ENCODE measurements around the gene PRKAG2.
"Not testable (repeated sequence)": the region's sequence is repeated elsewhere in the genome, so short reads cannot be mapped to it uniquely, and the experiment has no call there.

PRKAG2 gene

DNA sequence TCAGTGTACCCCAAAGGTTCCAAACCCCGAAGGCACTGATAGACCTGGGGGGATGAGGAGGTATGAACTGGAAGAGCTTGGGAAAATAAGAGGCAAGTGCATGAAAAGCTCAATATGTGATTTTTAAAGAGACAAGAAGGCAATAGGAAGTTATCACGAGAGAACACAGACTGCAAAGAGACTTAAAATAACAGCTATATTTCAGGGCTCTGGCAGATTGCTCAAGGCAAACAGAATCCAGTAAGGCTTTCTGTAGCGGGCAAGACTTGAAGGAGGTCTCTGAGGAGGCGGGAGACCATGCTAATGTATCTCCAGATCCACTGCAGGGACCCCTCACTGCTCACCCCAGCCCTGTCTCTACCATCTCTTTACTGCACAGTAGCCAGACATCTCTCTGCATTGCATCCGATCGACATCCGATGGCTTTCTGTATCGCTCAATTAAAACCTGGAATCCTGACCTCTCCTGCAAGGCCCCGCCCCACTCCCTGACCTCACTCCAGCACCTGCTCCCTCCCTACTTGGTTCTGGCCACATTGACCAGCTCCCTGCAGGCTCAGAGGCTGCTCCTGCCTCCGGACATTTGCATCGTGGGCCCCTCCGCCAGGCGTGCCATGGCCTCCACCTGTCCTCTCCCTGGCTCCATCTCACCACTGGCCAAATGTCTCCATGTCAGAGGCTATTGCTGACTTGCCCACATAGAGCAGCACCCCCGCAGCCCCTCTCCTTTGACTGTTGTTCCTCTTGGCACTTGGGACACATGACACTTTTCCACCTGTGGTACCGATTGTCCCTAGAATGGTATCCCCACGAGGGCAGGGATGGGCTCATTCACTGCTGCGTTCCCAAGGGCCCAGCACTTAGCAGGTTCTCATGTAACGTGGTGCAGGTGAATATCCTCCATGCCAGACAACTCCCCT, 118.0 kb downstream of the PRKAG2 start:
- DNase-seq, result no peak
- Mint-ChIP-seq H3K27ac (no peak overlapping the region), H3K9me3 (no peaks in the 10 kb centered on the region), H3K4me3 (no peak overlapping the region), H3K36me3 (peaks cover 6 to 9% of the 10 kb centered on the region in 2 donors), H3K27me3 (no peaks in the 10 kb centered on the region), H3K4me1 (peaks cover 21 to 26% of the 10 kb centered on the region in 2 donors)
- peak in 1 of 2 donors; percentile 6 for ATAC-seq (replicated peaks)

DNA sequence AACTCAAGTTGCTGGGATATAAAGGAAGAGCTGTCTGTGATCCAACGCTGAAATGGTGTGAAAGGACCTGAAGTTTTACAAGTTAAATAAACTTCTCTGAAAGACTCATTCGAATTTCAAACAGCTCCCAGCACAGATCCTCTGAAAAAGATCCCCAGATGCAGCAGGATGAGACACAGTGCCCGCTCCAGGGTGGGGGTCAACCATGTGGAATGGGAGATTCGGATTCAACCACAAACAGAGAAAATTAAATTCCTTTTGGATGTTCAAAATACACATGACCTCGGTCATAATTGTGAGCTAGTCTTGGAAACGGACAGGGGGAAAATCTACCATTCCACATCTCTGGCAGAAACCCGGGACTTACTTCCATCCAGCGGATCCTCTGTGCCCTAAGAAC, 119.6 kb downstream of the PRKAG2 start:
- Mint-ChIP-seq H3K4me1 (peaks cover 21 to 26% of the 10 kb centered on the region in 2 donors), H3K9me3 (no peaks in the 10 kb centered on the region), H3K36me3 (peaks cover 7 to 10% of the 10 kb centered on the region in 2 donors), H3K4me3 (no peak overlapping the region), H3K27ac (no peak overlapping the region), H3K27me3 (no peaks in the 10 kb centered on the region)
- ATAC-seq (replicated peaks), result no peak
- DNase-seq, result no peak

DNA sequence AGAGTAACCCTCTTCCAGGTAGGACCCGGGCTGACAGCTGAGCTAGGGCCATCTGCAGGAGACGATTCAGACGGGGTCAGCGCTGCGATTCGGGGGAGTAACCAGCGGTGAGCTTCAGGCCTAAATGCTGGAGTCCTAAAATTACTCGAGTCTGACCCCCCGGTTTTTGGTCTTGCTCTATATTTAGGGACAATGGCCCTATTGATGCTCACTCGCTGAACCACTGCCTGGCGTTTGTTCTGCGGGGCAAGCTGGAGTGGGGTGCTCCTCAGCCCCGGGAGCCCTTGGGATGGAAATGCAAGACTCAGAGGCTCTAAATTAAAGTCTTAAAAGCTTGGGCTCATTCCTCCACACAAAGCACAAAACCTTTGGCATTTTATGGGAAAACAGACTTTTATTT, 120.0 kb downstream of the PRKAG2 start:
- DNase-seq (no peak), ATAC-seq (replicated peaks) (no peak)
- Mint-ChIP-seq H3K27me3 (no peaks in the 10 kb centered on the region), H3K9me3 (peaks cover 3 to 4% of the 10 kb centered on the region in 2 donors), H3K36me3 (peaks cover 10 to 12% of the 10 kb centered on the region in 2 donors), H3K27ac (no peak overlapping the region), H3K4me3 (no peak overlapping the region), H3K4me1 (peaks cover 21 to 26% of the 10 kb centered on the region in 2 donors)

DNA sequence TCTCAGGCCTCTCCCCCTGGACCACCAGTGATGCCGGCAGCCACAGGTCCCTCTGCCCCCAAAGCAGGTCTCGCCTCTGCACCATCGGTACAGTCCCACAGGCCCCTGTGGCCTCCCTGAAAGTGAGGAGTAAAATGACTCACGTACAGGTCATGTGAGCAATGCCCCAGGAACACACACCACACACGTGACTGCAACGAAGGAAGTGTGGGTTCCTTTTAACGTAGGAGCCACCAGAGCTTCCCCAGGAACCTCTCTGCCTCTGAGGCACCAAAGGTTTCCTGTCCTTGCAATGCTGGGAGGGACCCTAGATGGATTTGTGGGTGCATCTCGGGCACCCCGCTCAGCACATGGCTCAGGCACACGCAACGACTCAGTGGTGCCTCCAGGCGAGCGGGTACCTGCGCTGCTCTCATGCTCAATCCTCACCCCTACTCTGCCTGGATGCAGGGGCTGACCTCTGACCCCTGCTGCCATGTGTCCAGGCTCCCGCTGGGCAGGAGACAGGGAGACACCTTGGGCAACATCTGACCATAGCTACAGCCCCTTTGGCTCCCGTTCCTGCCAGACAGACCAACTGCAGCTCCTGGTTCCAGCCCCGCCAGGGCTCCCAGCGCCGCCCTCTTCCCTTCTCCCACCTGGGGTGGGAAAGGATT, 120.7 kb downstream of the PRKAG2 start:
- H3K9me3 Mint-ChIP-seq, result peaks cover 5 to 6% of the 10 kb centered on the region in 2 donors
- peaks cover 17 to 21% of the 10 kb centered on the region in 2 donors for H3K4me1 Mint-ChIP-seq
- H3K36me3 Mint-ChIP-seq, result peaks cover 10 to 15% of the 10 kb centered on the region in 2 donors
- peak overlapping the region; percentile 84 for H3K27ac Mint-ChIP-seq
- H3K27me3 Mint-ChIP-seq, result no peaks in the 10 kb centered on the region
- ATAC-seq (replicated peaks) (peak; percentile 85 to 88), DNase-seq (peak; percentile 33)
- no peak overlapping the region for H3K4me3 Mint-ChIP-seq

DNA sequence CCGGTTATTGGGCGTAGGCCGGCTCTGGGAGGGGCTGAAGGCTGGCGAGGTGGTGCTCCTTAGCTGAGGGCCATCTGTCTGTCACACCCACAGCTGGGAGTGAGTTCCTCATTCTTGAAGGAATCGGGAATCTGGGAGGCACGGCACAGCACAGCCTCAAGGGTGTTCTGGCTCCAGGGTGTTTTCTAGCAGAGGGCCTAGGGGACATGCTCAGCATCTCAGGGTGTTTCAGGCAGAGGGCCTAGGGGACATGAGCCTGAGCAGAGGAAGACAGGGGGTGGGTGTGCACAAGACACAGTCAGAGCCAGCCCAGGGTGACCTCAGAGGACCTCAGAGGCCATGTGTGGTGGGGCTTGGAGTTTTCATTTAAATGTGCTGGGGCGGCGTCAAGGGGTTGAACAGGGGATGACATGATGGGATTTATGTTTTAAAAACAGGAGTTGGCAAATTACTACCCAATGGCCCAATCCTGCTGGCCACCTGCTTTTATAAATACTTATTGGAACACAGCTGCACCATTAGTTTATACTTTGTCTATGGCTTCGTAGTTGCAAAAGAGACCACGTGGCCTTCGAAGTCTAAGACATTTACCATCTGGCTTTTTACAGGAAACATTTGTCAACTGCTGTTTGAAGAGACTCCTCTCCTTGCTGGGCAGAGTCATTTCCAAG, 121.6 kb downstream of the PRKAG2 start:
- Mint-ChIP-seq H3K27me3 (no peaks in the 10 kb centered on the region), H3K36me3 (peaks cover 10 to 17% of the 10 kb centered on the region in 2 donors), H3K27ac (no peak overlapping the region), H3K4me3 (no peak overlapping the region), H3K9me3 (peaks cover 5 to 6% of the 10 kb centered on the region in 2 donors), H3K4me1 (peaks cover 19% of the 10 kb centered on the region in 2 donors)
- DNase-seq, result no peak
- no peak for ATAC-seq (replicated peaks)

DNA sequence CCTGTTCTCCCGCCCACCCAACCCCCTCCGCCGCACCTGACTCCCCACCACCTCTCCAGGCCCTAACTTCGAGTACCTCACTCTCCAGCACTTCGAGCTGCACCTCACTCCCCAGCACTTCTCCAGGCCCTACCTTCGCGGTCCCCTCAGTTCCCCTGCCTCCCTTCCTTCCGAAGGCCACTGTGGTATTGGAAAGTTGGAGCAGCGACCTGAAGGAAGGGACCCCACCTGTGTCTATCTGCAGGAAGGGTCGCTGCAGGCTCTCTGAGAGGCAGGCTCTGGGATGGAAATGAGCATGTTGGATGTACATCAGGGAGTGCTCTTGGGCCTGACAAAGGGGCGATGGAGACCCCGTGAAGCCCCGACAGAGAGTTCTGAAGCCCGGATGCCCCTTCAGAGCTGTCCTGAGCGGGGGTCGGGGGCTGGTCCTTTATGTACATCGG, 122.2 kb downstream of the PRKAG2 start:
- Mint-ChIP-seq H3K36me3 (peaks cover 10 to 18% of the 10 kb centered on the region in 2 donors), H3K4me3 (no peak overlapping the region), H3K27ac (no peak overlapping the region), H3K27me3 (no peaks in the 10 kb centered on the region), H3K4me1 (peaks cover 19% of the 10 kb centered on the region in 2 donors), H3K9me3 (peaks cover 5 to 6% of the 10 kb centered on the region in 2 donors)
- no peak for ATAC-seq (replicated peaks)
- DNase-seq, result no peak

DNA sequence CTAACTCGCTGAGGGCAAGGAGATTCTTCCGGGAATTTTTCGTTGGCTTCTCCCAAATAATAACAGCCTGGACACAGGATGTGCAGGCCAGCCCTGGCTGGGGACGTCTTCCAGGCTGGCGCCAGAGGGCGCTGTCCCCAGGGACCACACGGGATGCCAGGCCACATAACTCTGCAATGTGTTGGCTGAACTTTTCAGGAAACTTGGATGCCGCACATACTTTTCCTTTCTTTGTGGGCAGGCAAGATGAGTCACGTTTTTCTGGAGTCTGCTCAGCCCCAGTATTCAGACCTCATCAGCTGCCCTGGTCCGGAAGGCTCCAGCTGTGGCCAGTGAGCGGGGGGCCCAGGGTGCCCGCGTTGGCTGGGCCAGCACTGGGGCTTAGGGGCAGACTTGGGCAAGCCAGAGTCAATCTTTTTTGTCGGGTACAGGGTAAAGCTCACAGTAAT, 122.7 kb downstream of the PRKAG2 start:
- H3K4me1 Mint-ChIP-seq, result peaks cover 14% of the 10 kb centered on the region in 2 donors
- H3K36me3 Mint-ChIP-seq, result peaks cover 10 to 21% of the 10 kb centered on the region in 2 donors
- H3K27ac Mint-ChIP-seq, result no peak overlapping the region
- DNase-seq, result no peak
- H3K4me3 Mint-ChIP-seq, result no peak overlapping the region
- H3K27me3 Mint-ChIP-seq, result no peaks in the 10 kb centered on the region
- H3K9me3 Mint-ChIP-seq, result peaks cover 5 to 6% of the 10 kb centered on the region in 2 donors
- peak; percentile 63 to 64 for ATAC-seq (replicated peaks)

DNA sequence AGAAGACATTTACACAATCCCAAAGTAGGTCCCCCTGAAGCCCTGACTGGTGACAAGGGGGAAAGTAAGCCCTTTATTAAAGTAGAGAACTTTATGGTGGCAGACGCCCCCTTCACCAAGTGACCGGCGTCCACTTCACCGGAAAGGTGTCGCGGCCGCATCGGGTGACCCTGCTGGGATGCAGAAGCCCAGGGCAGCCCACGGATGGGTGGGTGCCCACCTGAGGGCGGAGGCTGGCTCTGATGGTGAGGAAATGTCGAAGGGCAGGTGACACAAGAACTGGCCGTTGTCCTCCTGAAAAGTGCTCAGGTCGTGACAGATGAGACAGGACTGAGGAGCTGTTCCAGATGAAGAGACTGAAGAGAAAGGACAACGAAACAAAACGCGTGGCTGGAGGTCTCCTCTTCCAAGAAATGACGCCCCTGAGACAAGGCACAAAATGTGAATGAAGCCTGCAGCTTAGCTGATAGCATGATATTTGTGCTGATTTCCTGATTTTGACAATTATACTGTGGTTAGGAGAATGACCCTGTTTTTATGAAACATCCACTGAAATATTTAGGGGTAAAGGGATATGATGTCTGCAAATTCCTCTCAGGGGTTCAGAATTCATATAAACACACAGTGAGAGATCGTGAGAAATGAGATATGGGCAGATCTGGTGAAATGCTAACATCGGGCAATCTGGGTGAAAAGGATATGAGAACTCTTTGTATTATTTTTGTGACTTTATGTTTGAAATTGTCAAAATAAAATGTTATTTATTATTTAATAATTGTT, 123.9 kb downstream of the PRKAG2 start:
- H3K4me3 Mint-ChIP-seq, result no peak overlapping the region
- H3K36me3 Mint-ChIP-seq, result peaks cover 10 to 23% of the 10 kb centered on the region in 2 donors
- peaks cover 13 to 14% of the 10 kb centered on the region in 2 donors for H3K4me1 Mint-ChIP-seq
- peaks cover 5 to 6% of the 10 kb centered on the region in 2 donors for H3K9me3 Mint-ChIP-seq
- no peak for DNase-seq
- ATAC-seq (replicated peaks), result no peak
- H3K27me3 Mint-ChIP-seq, result no peaks in the 10 kb centered on the region
- H3K27ac Mint-ChIP-seq, result peak overlapping the region; percentile 31

DNA sequence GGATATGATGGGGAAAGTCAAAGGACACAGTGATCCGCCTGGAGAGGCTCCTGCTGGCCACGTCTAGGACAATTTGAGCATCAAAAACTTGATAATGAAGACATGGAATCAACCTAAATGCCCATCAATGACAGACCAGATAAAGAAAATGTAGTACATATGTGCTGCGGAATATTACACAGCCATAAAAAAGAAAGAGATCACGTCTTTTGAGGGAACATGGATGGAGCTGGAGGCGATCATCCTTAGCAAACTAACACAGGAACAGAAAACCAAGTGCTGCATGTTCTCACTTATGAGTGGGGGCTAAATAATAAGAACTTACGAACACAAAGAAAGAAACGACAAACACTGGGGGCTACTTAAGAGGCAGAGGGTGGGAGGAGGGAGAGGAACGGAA, 124.9 kb downstream of the PRKAG2 start:
- Mint-ChIP-seq H3K4me3 (no peak overlapping the region), H3K36me3 (peaks cover 9 to 23% of the 10 kb centered on the region in 2 donors), H3K9me3 (peaks cover 5 to 6% of the 10 kb centered on the region in 2 donors), H3K4me1 (peaks cover 13 to 14% of the 10 kb centered on the region in 2 donors), H3K27me3 (no peaks in the 10 kb centered on the region), H3K27ac (no peak overlapping the region)
- DNase-seq (no peak), ATAC-seq (replicated peaks) (no peak)

DNA sequence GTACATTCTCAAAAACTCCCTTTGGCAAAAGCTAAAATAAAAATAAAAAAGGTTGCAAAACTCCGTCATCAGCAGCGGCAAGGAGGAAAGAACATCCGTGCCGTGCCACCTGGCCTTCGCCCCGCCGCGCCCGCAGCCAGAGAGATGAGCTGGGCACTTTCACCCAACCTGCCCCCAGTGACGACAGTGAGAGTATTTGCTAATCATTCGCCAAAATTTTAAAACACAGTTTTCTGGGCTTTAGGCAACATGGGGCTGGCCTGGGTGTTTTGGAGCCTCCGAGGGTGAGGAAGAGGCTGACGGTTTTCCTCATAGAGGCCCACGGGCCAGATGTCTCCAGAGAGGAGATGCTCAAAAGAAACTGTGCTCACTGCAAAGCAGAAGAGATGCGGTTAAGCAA, 128.2 kb downstream of the PRKAG2 start:
- no peak for DNase-seq
- H3K36me3 Mint-ChIP-seq, result peaks cover 4 to 15% of the 10 kb centered on the region in 2 donors
- no peak for ATAC-seq (replicated peaks)
- H3K27ac Mint-ChIP-seq, result no peak overlapping the region
- H3K27me3 Mint-ChIP-seq, result no peaks in the 10 kb centered on the region
- H3K4me3 Mint-ChIP-seq, result no peak overlapping the region
- H3K9me3 Mint-ChIP-seq, result peaks cover 5 to 6% of the 10 kb centered on the region in 2 donors
- peaks cover 3 to 14% of the 10 kb centered on the region in 2 donors for H3K4me1 Mint-ChIP-seq

DNA sequence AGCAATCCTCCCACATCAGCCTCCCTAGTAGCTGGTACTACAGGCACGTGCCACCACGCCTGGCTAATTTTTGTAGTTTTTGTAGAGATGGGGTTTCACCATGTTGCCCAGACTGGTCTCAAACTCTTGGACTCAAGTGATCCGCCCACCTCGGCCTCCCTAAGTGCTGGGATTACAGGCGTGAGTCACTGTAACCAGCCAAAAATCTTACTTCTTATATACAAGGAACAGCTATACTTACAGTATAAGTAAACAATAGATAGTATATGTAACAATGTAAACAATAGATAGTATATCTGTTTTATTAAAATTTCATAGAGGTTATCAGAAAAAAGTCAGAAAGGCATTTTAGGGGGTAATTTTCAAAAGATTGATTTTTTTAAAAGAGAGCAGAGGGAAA, 128.9 kb downstream of the PRKAG2 start:
- peaks cover 4 to 15% of the 10 kb centered on the region in 2 donors for H3K36me3 Mint-ChIP-seq
- not testable (repeated sequence) for H3K4me3 Mint-ChIP-seq; H3K27ac Mint-ChIP-seq; ATAC-seq (replicated peaks); H3K9me3 Mint-ChIP-seq; DNase-seq; H3K27me3 Mint-ChIP-seq
- H3K4me1 Mint-ChIP-seq, result peaks cover 9 to 21% of the 10 kb centered on the region in 2 donors

DNA sequence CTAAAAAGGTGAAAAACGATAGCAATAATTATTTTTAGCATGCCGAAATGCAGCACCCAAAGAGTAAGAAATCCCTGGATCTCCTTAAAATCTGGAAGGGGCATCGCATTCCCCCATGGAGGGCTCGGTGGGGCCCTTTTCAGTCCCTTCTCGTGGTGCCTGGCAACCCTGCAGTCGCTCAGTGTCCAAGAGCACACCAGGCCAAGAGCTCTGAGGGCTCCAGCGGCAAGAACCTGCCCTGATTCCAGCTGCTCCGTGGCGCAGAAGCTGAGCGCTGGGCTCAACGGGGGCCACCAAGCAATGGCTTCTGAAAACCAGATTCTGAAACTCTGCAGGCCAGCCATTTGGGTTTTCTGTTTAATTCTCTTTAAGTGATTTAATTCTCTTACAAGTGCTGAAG, 131.2 kb downstream of the PRKAG2 start:
- Mint-ChIP-seq H3K36me3 (peaks cover 0 to 8% of the 10 kb centered on the region in 2 donors), H3K27ac (no peak overlapping the region), H3K9me3 (no peaks in the 10 kb centered on the region), H3K4me3 (no peak overlapping the region), H3K4me1 (peaks cover 12 to 26% of the 10 kb centered on the region in 2 donors), H3K27me3 (no peaks in the 10 kb centered on the region)
- ATAC-seq (replicated peaks) (no peak), DNase-seq (no peak)

Data from stimulated activated naive B cell treated with anti-CD40 and anti-IgM and Interleukin-4, amounts not matched to agents 10 μg/mL and 1 μg/mL and 100 μg/mL, for 72 hours (primary cell).